Measurements from ENCODE around the gene PRR23E.

Gene PRR23E

DNA sequence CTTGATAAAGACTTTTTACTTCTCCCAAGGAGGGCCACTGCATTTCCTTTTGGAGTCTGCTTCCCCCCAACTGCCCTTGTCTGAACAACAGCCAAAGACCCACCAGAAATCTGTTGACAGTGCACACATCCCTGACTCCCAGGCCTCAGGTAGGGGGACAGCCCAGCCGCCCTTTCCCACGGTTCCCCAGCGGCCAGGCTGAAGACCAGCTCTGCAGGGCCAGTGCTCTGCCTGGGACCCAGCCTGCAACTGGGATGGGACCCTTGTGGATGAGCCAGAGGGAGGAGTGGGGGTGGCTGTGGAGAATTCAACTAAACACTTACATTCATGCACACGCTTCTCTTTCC lies 8.1 kb upstream of the PRR23E start:
- DNase-seq (ENCODE audit: low read depth): no peak

- no peak for DNase-seq (ENCODE audit: low read depth)
These were observed 7.7 kb upstream of the PRR23E start for GRCh38 chr3:127185268-127185667.

DNA sequence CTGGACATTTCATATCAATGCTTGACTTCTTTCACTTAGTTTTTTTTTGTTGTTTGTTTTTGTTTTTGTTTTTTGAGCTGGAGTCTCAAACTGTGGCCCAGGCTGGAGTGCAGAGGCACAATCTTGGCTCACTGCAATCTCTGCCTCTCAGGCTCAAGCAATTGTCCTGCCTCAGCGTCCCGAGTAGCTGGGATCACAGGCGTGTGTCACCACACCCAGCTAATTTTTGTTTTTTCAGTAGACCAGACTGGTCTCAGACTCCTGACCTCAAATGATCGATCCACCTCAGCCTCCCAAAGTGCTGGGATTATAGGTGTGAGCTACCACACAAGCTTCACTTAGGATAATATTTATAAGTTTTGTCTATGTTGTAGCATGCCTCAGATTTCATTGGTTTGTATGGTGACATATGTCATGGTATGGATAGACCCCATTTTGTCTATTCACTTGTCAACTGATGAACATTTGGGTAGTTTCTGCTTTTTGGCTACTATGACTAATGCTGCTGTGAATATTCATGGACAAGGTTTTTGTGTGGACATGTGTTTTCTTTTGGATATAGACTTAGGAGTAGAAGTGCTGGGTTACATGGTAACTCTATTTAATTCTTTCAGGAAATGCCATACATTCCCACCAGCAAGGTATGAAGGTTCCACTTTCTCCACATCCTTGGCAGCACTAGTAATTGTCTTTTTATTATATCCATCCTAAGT lies 6.8 kb upstream of the PRR23E start:
- DNase-seq (ENCODE audit: low read depth): no peak

DNA sequence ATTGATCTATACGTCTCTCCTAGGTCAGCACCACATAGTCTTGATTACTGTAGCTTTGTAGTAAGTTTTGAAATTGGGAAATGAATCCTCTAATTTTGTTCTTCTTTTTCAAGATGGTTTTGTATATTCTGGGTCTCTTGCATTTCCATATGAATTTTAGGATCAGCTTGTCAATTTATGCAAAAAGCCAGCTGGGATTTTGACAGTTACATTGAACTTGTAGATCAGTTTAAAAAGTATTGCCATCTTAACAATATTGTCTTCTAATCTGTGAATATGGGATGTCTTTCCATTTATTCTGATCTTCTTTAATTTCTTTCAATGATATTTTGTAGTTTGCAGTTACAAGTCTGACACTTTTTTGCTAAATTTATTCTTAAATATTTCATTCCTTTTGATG lies 5.6 kb upstream of the PRR23E start:
- DNase-seq (ENCODE audit: low read depth): no peak

DNA sequence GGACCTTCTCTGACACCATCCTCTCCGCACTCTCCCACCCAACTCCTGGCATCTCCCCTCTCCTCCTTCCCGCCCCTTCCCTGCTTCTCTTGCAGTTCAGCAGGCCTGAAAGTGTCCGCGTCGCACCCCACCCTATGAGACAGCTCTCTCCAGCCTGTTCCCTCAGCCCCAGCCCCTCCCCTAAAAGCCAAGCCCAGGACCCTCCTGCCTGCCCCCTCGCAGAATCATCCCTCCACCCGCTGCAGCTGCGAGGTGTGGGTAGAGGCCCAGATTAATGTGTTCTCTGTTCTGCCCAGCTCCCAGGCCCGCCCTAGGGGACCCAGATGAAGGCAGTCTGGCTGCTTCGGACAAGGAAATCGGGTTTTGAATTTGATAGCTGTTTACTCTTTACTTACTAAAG lies 410 bp downstream of the PRR23E start:
- DNase-seq (ENCODE audit: low read depth): no peak

DNA sequence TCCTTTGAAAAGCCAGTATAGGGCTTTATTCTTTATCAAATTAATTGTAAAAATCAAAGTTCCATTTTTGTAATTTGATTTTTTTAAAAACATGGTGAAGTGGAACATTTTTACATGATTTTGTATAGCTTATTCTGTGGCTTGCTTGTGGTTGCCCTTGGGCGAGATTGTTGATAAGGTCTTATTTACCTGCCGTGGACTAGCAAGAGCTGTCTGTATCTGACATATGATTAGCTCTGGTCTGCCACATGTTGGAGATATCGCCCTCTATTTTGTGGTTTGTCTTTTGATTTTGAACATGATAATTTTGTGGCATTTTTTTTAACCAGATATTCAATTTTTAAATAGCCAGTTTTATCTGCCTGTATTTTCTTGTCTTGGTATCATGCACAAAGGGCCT lies 844 bp downstream of the PRR23E start:
- no peak for DNase-seq (ENCODE audit: low read depth)

GRCh38 chr3:127194601-127195187 lies 1.8 kb downstream of the PRR23E start:
- DNase-seq (ENCODE audit: low read depth): no peak

- no peak for DNase-seq (ENCODE audit: low read depth)
These were observed 2.5 kb downstream of the PRR23E start for GRCh38 chr3:127195417-127195816.

GRCh38 chr3:127196002-127196401 lies 3.1 kb downstream of the PRR23E start:
- DNase-seq (ENCODE audit: low read depth): no peak

- DNase-seq (ENCODE audit: low read depth): no peak
These were observed 3.8 kb downstream of the PRR23E start for GRCh38 chr3:127196466-127197299.

- DNase-seq (ENCODE audit: low read depth): no peak
These were observed 4.6 kb downstream of the PRR23E start for GRCh38 chr3:127197300-127198189.

GRCh38 chr3:127200086-127200691 lies 7.3 kb downstream of the PRR23E start:
- DNase-seq (ENCODE audit: low read depth): no peak

DNA sequence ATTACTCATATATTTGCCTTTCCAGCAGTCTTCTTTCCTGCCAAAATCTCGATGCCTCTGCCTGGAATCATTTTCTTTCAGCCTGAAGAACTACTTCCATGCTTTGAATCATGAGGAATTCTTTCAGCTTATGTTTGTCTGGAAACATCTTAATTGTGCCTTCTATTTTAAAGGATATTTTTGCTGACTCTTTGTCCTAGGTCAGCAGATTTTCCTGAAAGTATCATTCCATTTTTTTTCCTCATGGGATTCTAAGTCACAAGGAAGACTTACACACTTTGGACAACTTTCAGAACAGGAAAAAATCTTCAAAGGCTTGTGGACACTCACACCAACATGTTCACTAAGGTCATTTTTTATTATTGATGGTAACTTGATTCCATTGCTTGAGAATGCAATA lies 10.1 kb downstream of the PRR23E start:
- no peak for DNase-seq (ENCODE audit: low read depth)

- no peak for DNase-seq (ENCODE audit: low read depth)
These were observed 12.1 kb downstream of the PRR23E start for GRCh38 chr3:127204841-127205582.

DNA sequence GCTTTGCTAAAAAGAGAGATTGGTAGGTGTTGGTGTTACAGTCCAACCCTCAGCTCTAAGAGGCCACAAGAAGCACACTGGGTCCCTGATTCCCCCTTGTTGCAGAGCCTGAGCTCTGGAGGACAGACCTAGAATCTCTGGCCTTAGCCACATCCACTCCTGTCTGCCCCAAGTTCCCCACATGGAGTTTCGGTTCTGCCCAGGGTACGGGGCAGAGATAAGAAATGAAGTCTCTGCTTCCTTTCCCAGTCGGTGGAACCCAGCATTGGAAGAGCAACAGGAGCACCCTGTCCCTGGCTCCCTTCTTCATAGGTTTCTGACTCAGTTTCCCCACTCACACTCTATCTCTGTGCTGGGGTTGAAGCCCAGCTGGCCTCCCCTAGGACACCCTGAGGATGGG lies 13.2 kb downstream of the PRR23E start:
- DNase-seq (ENCODE audit: low read depth): no peak

GRCh38 chr3:127206611-127207516 lies 13.9 kb downstream of the PRR23E start:
- DNase-seq (ENCODE audit: low read depth): no peak

DNA sequence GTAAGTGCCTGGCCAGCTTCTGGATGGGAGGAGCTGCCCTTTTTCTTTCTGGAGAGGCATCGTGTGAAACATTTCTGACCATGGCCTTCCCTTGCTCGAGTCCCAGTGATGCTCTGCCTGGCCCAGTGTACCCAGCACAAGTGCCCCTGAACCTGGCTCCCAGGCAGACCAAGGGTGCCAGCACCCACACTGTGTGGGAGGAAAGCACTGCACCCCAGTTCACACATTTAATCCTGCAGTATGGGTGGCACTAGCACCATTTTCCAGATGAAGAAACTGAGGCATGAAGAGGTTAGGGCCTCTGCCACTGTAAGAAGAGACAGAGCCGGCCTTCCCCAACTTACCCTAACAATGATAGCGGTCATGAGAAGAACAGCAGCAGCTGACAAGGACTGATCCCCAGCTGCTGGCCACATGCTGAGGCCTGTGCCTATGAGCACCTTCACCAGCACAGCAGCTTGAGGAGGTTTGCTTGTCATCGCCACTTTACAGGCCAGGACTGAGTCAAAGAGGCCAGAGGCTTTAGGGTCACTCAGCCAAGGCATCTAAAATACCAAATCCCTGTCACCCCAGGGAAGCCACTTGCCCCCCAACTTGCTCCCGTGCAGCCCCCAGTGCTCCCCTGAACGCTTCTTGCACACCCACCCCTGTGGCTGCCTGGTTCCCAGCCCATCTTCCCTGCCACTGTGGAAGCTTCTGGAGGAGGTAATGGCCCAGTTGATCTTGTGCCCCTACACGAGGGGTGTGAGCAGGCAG lies 15.0 kb downstream of the PRR23E start:
- DNase-seq (ENCODE audit: low read depth): no peak

DNA sequence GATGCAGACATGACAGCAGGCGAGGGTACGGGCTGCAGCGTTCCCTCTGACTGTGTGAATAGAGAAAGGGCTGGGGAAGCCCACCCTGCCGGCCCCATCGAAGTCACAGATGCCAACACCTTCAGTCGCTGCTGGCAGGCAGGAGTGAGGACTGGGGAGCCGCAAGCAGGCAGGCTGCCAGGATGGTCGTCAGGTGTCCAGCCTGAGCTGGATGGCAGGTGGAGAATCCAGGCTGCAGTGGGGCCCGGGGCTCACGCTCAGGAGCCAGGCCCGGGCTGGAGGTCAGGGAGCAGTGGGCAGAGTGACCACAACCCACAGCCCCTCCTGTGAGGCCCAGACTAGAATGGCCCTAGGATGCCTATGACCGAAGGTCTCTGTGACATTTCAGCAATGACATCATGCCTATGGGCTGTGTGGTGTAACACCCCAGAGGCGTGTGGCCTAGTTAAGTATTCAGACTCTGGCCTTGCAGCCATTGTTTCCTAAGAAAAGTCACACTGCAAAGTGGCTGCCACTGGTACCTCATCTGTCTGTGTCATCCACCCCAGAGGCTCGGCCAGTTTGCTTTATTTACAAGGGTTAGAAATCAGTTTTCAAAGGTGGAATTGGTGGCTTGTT lies 15.7 kb downstream of the PRR23E start:
- DNase-seq (ENCODE audit: low read depth): no peak
